ENCODE results near the gene RETNLB.

The RETNLB gene

DNA sequence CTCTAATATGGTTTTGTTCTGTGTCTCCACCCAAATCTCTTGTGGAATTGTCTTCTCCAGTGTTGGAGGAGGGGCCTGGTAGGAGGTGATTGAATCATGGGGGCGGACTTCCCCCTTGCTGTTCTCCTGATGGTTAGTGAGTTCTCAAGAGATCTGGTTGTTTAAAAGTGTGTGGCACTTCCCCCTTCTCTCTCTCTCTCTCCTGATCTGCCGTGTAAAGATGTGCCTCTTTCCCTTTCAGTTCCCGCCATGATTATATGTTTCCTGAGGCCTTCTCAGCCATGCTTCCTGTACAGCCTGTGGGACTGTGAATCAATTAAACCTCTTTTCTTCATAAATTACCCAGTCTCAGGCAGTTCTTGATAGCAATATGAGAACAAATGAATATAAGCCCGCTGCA lies 33.1 kb downstream of the RETNLB start:
- Histone ChIP-seq H3K27ac (replicated peaks) (no peak overlapping the region), H3K4me3 (replicated peaks; ENCODE audit: insufficient read depth, low read length) (no peak overlapping the region), H3K27me3 (ENCODE audit: insufficient read depth, poor library complexity, severe bottlenecking) (no peaks in the 10 kb centered on the region)
- no peak for TF ChIP-seq REST (IDR thresholded peaks at IDR 0.05; ENCODE audit: insufficient replicate concordance, low read depth)
- DNase-seq (ENCODE audit: low read depth in 1 of 2, low spot score in 1 of 2) = no peak

GRCh38 chr3:108722724-108723123 lies 34.5 kb downstream of the RETNLB start:
- no peak for DNase-seq (ENCODE audit: low read depth in 1 of 2, low spot score in 1 of 2)
- H3K4me3 ChIP-seq (replicated peaks; ENCODE audit: insufficient read depth, low read length) = no peak overlapping the region

DNA sequence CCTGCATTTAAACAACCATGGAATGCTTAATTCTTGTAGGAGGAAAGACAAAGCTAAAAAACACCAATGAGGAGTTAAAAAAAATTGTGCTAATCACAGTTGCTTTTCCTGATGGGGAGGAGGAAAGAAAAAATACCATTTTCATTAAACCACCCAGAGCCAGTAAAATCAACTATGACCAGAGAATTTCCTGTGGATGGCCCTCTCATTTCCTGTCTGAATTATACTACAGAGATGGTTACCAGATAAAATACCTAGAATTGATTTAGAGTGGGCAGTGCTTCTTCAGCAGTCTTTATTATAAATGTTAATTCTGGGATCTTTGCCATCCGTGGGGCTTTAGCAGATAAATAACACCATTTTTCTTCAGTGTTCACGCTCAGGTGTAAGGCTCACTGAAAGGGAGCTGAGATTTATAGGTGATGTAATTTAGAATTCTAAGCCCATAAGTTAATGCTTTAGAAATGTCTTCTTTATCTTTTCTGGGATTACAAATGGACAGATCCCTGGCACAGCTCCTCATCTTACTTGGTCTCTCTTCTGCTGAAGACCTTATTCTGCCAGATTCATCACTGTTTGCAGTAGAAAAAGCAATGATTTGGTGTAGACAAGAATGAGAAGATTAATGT lies 37.9 kb downstream of the RETNLB start:
- H3K27ac ChIP-seq (replicated peaks) = no peak overlapping the region
- TF ChIP-seq GABPA (IDR thresholded peaks at IDR 0.05; ENCODE audit: low read depth) (no peak), REST (IDR thresholded peaks at IDR 0.05; ENCODE audit: insufficient replicate concordance, low read depth) (no peak), SPI1 (IDR thresholded peaks at IDR 0.05; ENCODE audit: borderline replicate concordance, low read depth) (no peak), POLR2AphosphoS5 (IDR thresholded peaks at IDR 0.05; ENCODE audit: low read depth) (no peak), CTCF (IDR thresholded peaks at IDR 0.05; ENCODE audit: insufficient read depth, low read length) (no peak)

More at GRCh38 chr3:108722724-108723123, 34.5 kb downstream of the RETNLB start:
- Histone ChIP-seq H3K27ac (replicated peaks) (no peak overlapping the region), H3K27me3 (ENCODE audit: insufficient read depth, poor library complexity, severe bottlenecking) (no peaks in the 10 kb centered on the region)
- TF ChIP-seq POLR2AphosphoS5 (IDR thresholded peaks at IDR 0.05; ENCODE audit: low read depth) (no peak), SPI1 (IDR thresholded peaks at IDR 0.05; ENCODE audit: borderline replicate concordance, low read depth) (no peak), GABPA (IDR thresholded peaks at IDR 0.05; ENCODE audit: low read depth) (no peak), REST (IDR thresholded peaks at IDR 0.05; ENCODE audit: insufficient replicate concordance, low read depth) (no peak), CTCF (IDR thresholded peaks at IDR 0.05; ENCODE audit: insufficient read depth, low read length) (no peak)

More for the DNA sequence above, 37.9 kb downstream of the RETNLB start:
- no peak for DNase-seq (ENCODE audit: low read depth in 1 of 2, low spot score in 1 of 2)
- H3K4me3 ChIP-seq (replicated peaks; ENCODE audit: insufficient read depth, low read length) = no peak overlapping the region
- H3K27me3 ChIP-seq (ENCODE audit: insufficient read depth, poor library complexity, severe bottlenecking) = no peaks in the 10 kb centered on the region
